ENCODE results near the gene SLC35G3.

GRCh38 chr17:35149941-35150340, 44.3 kb downstream of the SLC35G3 start:
- TF ChIP-seq CTCF (IDR thresholded peaks at IDR 0.05; ENCODE audit: control extremely low read depth in 1 of 3, insufficient read depth in 1 of 3, low read depth in 1 of 3, low read length in 3 of 3) (no peak), KDM4A (IDR thresholded peaks at IDR 0.05; ENCODE audit: low read depth, low read length, severe bottlenecking) (no peak), BCL11A (IDR thresholded peaks at IDR 0.05; ENCODE audit: low read depth in 2 of 2, low read length in 2 of 2) (no peak)
